ENCODE results near the gene PSMD5.

The PSMD5 gene

DNA sequence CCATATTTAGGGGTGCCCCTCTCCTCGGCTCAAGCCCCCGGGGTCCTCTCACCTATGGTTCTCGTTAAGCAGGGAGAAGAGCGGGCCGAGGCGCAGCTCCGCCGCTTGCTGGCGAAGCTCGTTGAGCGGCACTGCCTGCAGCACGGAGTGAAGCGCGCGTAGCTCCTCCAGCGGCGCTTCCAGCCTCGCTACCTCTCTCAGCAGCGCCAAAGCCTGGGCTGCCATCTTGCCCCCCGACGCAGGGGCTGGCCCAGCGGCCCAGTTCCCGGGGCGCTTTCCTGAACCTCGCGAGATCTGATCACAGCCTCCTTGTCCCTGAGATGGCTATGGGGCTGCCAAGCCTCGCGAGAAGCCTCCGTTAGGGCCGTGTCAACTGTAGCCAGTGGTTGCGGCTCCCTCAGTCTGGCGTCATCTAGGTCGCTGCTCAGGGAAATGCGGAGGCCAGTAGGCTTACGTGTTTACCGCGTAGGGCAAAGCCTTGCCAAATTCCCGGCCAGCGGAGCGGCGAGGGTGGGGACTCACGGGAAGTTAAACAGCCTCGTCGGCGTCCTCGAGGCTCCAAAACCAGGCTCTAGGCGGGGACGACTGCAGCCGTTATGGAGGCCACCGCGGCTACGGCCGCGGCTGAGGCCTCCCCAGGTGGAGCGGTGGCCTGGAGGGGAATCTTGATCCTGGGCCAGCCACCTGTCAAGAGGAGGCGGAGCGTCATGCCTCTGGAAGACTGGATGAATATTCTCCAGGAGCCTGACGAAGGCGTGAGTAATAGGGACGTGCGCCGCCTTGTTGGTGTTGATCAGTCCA lies at the start of gene PSMD5:
Gene PSMD5, minus strand, starts transcription at position 238 of the 801 bp plus-strand sequence. Its CDS starts 13 bp downstream, at position 225.
- DNase-seq = peak; percentile 98

DNA sequence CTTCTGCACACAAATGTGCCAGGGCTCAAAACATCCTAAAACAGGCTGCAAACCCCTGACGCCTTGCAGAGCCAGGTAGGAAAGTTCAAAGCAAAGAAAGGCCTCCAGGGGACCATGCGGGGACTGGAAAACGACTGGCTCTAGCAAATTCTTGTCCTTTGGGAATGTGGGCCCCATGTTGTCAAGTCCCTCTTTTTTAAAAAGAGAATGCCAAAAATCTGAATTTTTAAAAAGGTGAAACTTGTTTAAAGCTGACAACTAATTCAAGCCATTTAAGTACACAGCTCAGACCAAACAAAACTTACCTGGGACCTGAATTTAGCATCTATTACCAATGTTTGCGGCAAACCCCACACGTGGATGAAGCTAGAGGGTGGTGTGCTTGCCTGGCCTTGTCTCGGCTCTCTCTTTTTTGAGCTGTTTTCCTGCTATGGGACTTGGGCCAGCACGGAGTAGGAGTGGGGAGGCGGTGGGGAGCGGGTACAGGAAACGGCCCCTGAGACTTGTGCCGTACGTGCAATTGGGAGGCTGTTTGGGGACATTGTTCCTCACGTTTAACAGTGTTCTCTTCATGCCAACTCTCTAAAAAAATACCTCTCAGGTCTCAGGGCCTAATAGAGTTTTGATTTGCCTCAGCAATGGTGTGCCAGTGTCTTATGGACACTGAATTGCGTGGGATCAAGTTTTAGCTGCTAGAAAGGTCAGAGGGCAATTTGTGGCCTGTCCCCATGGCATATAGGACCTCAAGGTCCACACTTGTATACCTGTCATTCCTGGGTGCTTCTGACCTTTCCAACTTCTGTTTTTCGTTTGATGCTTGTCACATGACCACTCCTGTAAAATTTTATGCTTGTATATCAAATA lies 49.4 kb upstream of the PSMD5 start:
- no peak for DNase-seq

DNA sequence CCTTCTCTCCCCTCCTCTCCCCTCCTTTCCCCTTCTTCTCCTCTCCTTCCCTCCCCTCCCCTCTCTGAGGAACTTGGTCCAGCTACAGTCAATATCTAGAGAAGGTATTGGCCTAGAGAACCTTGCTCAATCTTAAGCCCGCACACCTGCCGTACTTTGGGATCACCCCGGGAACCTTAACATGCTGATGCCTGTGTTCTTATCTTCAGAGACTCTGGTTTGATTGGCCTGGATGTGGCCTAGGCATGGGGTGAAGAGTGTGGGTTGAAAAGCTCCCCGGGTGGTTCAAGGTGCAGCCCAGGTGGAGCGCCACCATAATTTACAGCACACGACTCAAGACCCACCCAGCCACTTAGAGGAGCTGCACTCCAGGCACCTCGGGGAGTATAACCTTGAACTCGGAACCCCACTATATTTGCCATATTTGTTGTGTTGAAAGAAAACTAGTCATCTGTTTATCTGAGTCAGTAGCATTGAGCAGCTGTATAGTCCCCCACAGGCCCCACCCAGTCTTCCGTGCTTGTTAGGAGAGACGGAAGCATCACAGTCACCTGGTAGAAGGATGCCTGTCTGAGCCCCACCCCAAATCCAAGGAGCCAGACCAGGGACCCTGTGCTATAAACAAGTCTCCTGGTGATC lies 48.6 kb upstream of the PSMD5 start:
- DNase-seq = no peak

DNA sequence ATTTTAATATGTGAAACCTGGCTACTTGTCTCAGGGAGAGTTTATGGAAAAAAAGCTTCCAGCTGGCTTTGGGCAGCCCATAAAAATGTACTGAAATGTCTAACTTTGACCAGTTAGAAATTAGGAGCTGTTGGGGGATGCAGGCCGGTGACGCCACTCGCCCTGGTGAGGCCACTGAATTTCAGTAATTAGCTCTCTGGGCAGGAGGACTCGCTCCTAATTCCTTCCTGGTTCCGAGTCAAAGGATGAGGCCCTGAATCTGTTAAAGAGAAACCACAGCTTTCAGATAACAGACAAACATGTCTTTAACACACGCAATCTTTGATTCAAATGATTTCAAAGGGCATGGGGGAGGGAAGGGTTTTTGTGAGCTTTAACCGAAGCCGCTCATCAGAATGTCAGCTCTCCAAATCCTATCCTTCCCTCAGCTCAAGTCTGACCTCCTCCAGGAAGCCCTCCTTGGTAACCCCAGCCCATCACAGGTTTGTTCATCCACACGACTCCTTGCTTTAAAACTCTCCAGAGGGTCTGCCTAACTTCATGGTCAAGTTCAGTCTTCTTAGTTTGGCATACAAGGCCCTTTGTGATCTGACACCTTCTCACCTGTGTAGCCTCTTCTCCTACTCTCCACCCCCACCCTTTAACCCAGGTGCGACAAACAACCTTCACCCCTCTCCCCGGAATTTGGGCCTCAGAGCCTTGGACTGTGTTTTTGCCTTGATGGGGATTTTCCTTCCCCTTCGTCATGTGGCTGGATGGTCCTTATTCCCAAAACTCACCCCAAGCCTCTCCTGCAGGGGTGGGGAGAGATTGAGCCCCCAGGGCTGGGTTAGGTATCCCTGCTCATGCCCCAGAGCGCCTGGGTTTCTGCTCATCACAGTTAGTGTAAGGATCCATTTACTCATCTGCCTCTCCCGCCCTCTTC lies 47.9 kb upstream of the PSMD5 start:
- no peak for DNase-seq

DNA sequence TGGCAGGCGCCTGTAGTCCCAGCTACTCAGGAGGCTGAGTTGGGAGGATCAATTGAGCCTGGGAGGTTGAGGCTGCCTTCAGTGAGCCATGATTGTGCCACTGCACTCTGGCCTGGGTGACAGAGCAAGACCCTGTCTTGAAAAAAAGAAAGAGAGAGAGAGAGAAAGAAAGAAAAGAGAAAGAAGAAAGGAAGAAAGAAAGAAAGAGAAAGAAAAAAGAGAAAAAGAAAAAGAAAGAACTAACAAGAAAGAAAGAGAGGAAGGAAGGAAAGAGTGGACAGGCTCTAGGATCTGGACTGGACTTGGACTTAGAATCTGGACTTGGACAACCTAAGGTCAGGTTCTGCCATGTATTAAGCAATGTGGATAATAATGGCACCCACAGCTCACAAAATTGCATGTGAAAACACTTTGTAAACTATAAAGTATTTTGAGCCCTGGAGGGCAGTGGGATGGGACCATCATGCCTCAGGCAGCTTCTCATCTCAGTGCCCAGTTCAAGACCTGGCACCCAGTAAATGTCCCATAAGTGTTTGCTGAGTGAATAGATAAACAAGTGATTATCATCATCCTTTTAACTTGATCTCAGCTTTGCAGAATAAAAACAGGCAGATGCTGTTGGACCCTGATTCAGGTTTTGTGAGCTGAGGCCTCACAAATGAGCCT lies 47.0 kb upstream of the PSMD5 start:
- DNase-seq = no peak

DNA sequence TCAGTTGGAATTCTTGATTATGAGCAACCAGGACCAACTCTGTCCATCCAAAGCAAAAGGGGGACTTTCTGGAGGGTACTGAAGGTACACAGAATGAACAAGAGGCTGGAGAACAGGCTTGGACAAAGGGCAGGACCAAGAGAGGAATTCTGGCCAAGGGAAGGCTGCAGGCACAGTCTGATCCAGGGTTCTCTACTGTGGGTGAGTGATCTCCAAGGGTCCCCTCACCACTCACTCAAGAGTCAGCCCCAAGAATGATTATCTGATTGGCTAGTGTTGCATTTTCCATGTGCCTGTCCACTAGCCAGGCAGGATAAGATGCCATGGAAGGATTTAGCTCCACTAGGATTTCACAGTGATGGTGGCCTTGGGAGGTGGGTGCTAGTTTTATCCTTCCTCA lies 45.9 kb upstream of the PSMD5 start:
- DNase-seq = no peak

DNA sequence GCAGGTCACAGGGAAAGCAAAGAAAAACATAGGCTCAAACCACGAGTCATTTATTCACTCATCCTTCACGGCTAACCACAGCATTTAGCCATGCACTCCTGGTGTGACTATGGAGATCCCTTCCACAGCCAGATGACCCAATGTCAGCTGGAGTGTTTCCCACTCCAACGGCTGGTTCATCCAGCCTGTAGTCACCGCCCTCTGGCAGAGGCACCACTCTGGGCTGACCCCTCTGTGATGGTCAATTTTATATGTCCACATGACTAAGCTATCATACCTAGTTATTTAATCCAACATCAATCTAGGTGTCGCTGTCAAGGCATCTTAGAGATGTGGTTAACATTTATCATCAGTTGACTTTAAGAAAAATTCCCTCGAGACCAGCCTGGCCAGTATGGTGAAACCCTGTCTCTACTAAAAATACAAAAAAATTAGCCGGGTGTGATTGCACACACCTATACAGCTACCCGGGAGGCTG lies 43.8 kb upstream of the PSMD5 start:
- DNase-seq = no peak

DNA sequence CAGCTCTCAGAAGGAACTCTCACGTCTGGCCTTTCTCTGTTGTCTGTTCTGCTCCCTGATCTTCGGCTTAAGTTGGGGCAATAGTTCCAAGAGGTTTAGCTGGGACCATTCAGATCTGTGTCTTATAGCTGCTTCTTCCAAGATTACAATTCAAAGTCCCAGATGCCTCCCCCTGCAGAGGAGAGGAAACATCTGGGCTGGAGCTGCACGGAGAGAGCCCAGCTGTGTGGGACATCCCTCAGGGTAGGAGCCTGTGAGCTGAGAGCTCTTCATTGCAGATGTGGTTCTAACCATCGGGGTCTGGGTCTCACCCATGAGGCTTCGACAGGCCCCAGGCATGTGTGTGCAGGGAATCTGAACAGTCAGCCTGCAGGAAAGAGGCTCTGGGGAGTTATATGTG lies 43.2 kb upstream of the PSMD5 start:
- no peak for DNase-seq

DNA sequence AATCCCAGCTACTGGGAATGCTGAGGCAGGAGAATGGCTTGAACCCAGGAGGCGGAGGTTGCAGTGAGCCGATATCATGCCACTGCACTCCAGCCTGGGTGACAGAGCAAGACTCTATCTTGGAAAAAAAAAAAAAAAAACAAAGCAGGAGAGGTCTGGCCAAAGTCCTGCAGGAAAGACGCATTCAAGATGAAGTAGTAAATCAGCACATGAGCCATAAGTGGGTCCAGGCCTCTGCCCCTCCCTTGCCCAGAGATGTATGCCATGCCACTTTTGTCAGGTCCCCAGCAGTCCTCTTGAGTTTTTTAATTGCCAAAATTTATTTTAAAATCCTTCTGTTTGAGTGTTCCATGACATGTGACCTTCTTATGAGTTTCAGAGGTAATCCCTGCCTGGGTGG lies 42.7 kb upstream of the PSMD5 start:
- no peak for DNase-seq

DNA sequence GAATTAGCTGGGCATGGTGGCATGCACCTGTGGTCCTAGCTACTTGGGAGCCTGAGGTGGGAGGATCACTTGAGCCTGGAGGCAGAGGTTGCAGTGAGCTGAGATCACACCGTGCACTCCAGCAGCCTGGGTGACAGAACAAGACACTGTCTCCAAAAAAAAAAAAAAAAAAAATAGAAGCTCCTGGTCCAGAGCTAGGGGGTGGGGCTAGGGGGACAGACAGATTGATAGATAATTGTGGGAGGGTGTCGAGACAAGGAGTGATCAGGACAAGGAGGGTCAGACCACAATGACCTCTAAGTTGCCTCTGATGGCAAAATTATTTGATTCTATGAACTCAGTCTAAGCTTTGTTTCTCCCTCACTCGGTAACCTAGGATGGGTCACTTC lies 40.9 kb upstream of the PSMD5 start:
- DNase-seq = no peak

DNA sequence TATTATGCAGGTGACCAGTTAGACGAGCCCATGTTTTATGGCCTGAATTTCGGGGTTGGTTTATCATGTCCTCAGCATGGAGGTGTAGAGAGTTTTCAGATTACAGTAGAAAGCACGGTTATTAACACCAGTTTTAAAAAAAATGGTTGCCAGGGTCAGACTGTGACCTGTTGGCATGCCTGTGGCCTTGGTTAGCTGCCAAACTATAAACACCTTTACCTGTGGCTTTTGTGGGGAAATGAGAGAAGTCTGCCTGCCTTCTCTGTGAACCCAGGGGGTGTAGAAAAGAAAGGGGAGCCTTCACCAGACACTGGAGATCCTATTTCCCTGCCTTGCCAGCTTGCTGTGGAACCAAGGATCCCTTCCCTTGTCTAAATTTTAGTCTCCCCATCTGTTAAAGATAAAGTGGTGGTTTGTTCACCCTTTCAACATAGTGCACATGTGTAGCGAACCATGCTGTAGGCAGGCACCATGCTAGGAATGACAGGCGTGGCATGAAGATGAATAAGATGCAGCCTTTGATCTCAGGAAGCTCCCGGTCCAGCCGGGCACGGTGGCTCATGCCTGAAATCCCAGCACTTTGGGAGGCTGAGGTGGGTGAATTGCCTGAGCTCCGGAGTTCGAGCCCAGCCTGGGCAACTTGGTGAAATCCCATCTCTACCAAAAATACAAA lies 40.3 kb upstream of the PSMD5 start:
- DNase-seq = no peak

DNA sequence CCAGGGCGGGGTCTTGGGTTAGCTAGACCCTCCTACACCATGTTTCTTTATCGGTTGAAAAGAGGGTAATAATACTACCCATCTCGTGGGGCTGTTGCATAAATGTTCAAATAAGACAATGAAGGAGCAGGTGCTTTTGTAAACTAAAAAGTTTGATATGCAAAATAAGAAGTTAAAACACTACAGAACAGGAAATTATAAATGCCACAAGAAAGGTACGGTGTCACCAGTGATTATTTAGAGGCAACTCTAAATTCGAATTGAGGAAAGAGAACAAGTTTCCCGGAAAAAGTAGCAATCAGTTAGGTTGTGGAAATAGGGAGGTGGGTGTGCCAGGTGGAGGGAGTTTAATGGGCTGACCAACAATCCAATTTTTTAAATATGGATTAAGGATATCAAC lies 36.7 kb upstream of the PSMD5 start:
- no peak for DNase-seq

DNA sequence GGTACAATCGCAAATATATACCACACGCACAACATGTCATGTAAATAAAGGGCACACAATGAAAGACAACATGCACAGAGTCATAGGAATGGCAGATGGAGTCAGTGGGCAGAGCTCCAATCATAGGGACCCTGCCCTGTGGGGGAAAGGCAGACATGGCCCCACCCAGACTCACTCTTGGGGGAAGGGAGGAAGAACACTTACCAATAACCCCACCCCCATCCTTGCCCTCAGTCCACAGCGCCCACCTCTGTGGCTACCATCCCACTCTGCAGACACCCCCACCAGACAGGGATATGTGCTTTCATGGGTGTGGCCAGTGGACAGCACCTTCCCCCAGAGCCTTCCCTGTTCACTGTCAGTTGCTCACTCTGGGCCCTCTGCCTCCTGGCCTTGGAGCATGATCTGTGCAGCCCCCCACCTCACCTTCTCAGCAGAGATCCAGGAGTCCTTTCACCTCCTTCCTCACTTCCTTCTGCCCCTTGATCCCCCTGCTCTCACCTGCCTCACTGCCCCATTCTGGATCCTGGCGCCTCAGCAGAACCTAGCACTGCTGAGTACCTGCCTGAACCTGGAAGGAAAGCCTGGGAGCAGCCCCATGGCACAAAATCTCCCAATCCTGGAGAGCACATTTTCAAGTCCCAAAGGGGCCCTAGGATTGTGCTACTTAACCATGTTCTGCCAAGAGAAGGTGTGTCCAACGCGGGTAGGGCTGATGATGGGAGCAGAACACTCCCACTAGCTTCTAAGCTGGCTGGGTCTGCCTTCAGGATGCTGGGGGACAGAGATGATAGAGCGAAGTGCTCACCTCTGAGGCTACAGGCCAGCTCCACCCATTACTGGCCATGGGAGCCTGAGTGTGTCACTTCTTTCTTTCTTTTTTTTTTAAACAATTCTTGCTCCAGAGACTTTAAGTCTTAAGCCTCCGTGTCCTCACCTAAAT lies 35.7 kb upstream of the PSMD5 start:
- DNase-seq = no peak

DNA sequence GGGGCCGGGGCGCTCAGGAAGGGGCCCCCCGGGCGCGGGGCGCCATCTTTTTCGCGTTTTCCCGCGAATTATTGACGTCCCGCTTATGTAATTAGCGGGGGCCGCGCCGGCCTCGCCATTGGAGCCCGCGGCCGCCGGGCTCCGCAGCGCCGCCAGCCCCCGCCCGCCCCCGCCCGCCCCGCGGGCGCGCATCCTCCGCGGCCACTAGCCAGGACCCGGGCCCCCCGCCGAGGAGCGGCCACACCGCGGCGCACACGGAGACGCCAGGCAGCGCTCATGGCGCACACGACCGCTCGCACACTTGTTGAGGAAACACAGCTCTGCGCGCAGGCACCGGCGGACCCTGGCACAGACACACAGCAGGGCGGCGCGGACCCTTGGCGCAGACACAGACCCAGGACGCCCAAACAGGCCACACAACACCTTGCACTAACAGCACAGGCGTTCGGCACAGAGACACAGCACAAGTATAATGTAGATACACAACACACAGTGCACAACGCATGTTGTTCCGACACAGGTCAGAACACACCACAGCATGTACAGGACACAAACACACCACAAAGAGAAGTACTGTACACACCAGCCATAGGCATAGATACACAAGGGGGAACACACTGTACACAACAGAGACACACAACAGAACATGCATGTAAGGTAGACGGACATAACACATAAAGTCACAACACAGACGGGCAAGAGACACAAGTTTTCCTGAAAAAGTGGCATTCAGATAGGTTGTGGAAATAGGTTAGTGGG lies 34.7 kb upstream of the PSMD5 start:
- peak; percentile 77 for DNase-seq

DNA sequence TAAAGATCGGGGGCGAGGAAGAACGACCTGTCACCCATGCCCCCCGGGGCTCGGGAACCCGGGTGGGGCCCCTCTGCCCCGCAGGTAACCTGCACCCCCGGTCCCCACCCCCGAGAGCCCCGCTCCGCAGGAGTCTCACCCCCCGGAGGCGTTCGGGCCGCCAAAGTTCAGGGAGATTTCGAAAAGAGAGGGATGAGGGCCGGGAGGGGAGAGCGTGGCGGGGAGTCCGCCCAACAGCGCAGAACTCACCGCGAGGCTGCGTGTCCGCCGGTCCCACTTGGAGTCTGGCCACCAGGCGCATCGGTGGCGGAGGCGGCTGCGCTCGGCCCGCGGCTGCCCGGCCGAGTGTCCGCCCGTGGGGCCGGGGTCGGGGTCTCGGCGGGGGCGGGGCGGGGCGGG lies 34.1 kb upstream of the PSMD5 start, which contains the start of gene PHF19:
Gene PHF19, minus strand, starts transcription at position 347 of the 399 bp plus-strand sequence. CDS start 2,447 bp downstream, outside the sequence.
- DNase-seq = peak; percentile 40

DNA sequence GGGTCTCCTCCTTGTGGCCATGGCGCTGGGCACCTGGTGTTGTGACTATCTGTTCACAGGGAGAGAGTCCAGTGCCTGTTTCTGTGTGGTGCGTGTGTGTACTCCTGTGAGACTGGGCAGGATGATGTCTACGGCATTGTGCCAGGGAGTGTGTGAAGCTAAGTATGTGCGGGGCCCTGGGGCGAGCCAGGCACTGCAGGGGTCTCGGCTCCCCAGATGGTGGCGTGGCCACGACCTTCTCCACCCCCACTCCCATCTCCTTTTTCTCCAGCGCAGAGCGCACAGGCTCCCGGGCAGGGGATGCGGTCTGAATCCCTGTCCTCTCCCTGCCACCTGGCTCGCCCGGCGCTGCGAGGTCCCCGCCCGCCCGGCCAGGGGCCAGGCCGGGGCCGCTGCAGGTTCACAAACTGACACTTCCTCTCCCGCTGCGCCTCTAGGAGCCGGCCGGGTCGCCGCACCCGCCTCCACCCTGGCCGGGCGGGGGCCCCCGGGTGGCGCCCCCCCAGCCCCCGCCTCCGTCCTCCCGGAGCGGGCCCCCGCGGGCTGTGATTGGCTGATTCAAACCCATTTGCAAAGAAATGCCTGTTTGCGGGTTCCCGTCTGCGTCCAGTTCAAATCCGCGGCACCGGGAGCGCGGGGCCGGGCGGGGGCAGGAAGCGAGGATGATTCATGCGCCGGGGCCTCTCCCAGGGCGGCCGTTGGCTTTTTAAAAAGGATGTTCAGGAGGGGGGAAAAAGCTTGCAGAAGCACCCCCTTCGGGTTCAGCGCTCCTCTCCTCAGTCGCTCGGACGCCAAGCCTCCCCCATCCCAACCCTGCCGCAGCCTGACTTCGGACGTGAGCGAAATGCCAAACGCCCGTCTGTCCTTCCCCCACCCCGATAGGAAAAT lies 33.5 kb upstream of the PSMD5 start:
- DNase-seq = peak; percentile 81

DNA sequence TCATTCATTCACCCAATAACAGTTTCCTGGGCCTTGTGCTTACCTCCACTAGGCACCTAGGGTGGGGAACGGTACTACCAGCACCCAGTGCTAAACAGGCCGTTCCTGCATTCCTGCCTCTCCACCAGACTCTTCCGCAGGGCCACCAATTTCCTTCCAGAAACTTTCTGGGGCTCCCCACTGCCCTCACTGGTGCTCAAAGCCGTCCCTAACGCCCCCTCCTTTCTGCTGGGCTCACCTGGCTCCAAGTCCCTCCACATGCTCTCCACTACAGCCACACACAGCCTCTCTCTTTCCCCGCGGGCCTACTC lies 32.9 kb upstream of the PSMD5 start:
- no peak for DNase-seq

DNA sequence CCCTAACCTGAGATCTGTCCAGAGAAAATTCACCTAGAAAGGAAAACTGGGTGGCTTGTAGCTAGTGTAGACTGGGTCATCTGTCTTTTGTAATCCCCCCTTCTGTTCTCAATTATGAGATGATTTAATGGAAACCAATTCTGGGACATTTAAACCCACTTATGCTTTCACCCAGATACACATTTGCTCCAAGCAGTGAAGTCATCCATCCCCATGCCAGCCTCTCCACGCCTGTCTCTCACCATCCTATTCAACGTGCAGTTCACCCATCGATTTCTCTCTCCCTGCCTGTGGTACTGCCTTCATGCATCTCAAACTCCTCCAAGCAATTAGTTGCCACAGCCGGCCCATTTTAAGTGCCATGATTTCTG lies 32.5 kb upstream of the PSMD5 start:
- DNase-seq = no peak
